Measurements from ENCODE around the gene MKNK2. TPM values are rescaled to one million over a fixed set of nuclear protein-coding genes. Genes with fewer than 3 reads are reported as not detected.
A peak's percentile ranks its signal among the peaks of the same experiment; 100 is the strongest.
"Not testable (repeated sequence)": the region's sequence is repeated elsewhere in the genome, so short reads cannot be mapped to it uniquely, and the experiment has no call there.

Gene MKNK2
- 147 and 289 TPM in 2 replicates for total RNA-seq

- peak; percentile 92 for DNase-seq
Observed at GRCh38 chr19:2050991-2051772, at the start of gene MKNK2. Gene MKNK2 (minus strand): TSS chr19:2051244. CDS start chr19:2050851, 393 bp downstream.

- DNase-seq: no peak
Observed at GRCh38 chr19:2100719-2101061, 49.6 kb upstream of the MKNK2 start.

DNA sequence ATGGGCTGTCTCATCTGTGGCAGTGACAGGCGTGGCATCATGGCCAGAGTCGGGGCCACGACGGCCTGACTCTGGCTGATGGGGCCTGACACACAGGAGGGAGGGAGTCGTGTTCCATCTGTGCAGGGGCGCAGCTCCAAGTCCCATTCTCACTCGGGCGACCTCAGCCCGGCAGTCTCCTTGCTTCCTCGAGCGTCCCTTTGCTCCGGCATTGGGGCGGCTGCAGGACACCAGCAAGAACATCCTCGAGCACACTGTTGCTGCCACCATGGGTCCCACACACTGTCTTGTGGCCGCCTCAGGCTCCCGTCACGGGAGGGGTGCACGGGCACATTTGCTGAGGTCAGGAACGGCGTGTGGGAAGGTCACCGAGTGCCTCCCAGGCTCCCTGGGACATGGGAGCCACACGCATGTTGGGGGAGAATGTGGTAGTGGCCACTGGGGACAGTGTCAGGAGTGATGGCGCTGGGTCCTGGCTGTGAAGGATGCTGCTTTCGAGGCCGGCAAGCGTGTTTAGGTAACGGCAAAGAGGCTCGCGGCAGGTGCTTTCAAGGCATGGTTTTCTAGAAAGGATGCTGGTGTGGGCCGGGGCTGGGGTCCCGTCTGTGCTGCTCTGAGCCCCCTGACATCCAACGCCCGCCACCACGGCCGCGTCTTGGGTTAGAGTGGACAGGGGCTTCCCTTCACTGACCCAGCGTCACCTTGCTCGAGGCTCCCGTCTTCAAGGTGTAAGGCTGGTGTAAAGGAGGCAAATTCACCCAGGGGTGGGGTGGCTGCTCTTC lies 49.1 kb upstream of the MKNK2 start:
- no peak for DNase-seq

DNA sequence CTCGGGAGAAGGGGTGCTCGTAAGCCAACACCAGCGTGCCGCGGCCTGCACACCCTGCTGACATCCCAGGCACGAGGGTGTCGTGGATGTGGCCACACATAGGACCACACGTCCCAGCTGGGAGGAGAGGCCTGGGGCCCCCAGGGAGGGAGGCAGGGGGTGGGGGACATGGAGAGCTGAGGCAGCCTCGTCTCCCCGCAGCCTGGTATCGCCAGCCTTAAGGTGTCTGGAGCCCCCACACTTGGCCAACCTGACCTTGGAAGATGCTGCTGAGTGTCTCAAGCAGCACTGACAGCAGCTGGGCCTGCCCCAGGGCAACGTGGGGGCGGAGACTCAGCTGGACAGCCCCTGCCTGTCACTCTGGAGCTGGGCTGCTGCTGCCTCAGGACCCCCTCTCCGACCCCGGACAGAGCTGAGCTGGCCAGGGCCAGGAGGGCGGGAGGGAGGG lies 48.0 kb upstream of the MKNK2 start:
- DNase-seq: no peak

DNA sequence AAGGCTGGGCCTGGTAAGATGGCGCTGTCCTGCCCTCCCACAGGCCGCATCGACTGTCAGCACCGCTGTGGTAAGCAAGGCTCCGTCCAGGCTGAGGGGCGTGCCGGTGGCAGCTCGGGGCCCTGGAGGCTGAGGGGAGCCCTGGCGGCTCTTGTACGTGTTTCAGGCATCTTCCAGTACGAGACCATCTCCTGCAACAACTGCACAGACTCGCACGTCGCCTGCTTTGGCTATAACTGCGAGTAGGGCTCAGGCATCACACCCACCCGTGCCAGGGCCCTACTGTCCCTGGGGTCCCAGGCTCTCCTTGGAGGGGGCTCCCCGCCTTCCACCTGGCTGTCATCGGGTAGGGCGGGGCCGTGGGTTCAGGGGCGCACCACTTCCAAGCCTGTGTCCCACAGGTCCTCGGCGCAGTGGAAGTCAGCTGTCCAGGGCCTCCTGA lies 46.9 kb upstream of the MKNK2 start:
- DNase-seq: no peak

- no peak for DNase-seq
Observed at GRCh38 chr19:2097203-2097885, 46.3 kb upstream of the MKNK2 start.

DNA sequence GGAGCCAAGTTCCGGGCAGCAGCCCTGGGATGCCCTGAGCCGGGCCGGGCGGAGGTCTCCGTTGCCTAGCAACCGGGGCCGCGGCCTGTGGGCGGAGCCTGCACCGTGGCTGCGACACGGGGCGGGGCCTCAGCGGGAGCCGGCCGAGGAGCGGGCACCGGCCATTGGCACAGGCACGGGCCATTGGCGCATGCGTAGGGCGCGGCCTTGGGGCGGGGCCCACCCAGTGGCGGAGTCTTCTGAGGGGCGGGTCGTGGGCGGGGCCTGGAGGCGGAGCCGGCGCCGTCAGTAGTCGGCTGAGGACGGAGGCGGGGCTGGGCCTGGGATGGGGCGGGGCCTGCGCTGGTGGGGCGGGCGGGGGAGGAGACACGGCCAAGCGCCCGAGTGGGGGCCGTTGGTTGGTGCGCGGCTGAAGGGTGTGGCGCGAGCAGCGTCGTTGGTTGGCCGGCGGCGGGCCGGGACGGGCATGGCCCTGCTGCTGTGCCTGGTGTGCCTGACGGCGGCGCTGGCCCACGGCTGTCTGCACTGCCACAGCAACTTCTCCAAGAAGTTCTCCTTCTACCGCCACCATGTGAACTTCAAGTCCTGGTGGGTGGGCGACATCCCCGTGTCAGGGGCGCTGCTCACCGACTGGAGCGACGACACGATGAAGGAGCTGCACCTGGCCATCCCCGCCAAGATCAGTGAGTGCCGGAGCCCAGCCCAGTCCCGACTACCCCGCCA lies 45.6 kb upstream of the MKNK2 start, which contains the start of gene IZUMO4:
TSS of gene IZUMO4 (plus strand) at position 436 of the 723 bp plus-strand sequence. CDS start at position 467, 31 bp downstream.
- DNase-seq: peak; percentile 98

DNA sequence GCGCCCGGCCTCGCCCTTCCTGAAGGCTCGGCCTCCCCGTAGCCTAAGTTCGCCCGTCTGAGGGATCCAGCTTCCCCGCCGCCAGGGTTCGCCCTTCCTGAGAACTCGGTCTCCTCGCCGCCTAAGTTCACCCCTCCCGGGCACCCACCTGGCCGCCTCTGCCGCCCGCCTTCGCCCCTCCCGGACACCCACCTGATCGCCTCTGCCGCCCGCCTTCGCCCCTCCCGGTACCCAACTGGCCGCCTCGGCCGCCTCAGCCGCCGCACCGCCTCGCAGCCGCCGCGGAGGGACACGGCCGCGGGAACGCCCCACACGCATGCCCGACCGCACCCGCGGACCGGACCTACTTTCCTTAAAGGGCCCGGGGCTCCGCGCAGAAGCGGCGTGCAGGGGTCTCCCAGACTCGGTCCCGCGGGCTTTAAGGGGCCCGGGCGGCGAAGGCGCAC lies 45.0 kb upstream of the MKNK2 start, which contains the start of gene MOB3A:
TSS of gene MOB3A (minus strand) at position 293 of the 446 bp plus-strand sequence. CDS start 17,766 bp downstream, outside the sequence.
- peak; percentile 95 for DNase-seq

- DNase-seq: not testable (repeated sequence)
Observed at GRCh38 chr19:2091926-2092525, 41.0 kb upstream of the MKNK2 start.

DNA sequence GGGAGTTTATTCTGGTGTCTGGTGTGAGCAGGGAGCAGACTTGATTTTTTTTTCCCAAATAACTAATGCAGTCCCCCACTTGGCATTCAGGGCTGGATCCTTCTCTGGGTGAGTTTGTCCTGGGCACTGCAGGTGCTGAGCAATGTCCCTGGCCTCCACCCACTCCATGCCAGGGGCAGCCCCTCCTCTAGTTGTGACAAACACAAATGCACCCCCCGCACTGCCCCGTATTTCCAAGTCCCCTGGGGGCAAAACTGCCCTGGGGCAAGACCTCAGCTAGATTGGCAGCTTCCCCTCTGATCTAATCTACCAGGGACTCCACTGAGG lies 38.6 kb upstream of the MKNK2 start:
- no peak for DNase-seq

GRCh38 chr19:2089001-2089711 lies 38.1 kb upstream of the MKNK2 start:
- peak; percentile 79 for DNase-seq

- DNase-seq: no peak
Observed at GRCh38 chr19:2087621-2088100, 36.6 kb upstream of the MKNK2 start.

DNA sequence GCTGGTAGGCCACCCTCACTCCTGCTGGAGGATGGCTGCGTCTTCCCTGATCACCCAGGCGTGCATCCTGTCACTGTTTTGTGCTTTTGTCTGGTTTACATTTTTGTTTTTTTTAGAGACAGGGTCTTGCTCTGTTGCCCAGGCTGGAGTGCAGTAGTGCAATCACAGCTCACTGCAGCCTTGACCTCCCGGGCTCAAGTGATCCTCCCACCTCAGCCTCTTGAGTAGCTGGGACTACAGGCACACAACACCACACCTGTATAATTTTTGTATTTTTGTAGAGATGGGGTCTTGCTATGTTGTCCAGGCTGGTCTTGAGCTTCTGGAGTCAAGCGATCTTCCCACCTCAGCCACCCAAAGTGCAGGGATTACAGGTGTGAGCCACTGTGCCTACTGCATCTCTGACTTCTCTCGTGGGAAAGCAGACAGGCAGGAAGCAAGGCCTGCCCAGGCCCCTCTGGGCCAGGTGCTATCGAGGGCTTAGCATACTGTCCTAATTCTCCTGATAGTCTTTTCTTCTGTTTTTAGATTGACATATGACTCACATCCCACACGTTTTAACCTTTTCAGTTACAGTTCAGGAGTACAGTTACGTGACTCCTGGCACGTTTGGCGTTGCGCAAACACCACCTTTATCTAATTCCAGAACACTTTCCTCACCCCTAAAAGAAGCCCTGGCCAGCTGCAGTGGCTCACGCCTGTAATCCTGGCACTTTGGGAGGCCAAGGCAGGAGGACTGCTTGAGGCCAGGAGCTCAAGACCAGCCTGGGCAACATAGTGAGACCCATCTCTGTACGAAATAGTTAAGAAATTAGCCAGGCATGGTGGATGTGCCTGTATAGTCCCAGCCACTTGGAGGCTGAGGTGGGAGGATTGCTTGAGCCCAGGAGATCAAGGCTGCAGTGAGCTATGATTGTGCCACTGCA lies 35.9 kb upstream of the MKNK2 start:
- peak; percentile 60 for DNase-seq

DNA sequence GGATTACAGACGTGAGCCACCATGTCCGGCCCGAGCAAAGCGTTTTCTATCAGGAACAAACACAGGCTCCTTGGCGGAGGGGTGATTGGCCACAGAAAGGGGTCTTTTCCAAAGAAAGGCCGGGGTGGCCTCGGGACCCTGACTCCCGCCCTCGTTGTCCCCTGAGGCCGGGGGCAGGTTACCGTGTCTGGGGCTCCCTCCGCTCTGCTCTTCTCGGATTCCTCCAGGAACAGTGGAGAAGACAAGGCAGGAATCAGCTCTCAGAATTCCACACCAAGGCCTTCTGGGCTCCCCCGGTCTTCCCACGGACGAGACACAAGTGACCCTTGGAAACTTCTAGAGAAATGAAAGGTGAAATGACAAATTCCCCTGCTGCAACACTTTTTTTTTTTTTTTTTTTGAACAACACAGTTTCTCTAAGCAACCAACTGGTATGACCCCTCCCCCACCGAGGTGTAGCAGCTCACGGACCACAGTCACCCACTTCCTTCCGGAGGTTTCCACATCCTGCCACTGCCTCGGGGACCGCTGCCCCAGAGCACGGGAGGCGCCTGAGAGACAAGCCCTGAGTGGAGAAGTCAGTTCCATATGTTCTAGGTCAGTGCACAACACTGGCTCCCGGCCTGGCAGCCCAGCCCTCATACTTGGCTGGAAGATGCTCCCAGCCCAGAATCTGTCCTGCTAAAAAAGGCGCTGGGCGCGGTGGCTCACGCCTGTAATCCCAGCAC lies 34.1 kb upstream of the MKNK2 start:
- peak; percentile 61 for DNase-seq

DNA sequence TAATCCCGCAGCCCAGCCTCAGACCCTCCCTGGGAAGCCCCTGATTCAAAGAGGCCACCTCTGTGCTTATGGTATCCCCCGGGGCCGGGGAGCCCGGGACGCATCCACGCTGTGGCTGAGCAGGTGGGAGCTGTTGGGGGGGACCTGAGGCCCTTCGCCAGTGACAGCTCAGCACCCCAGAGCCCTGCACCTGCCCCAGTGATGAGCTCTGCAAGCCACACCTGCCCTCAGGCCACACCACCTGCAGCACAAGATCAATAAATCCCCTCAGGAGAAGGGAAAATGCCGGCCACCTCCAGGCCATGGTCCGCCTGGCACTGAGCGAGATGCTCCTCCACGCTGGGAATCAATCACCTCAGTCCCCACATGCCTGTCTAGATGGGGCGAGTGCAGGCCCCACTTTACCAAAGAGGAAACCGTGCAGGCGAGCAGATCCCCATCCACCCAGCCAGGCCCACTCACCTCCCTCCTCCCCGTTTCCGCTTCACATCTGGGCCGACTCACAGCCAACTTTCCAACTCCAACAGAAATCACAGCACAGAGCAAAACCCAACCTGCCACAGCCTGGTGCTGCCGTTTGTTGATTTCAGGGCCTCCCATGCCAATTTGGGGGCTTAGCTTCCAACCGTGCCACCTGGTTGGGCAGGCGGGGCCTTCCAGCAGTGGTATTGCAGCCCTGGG lies 32.3 kb upstream of the MKNK2 start:
- peak; percentile 52 for DNase-seq

DNA sequence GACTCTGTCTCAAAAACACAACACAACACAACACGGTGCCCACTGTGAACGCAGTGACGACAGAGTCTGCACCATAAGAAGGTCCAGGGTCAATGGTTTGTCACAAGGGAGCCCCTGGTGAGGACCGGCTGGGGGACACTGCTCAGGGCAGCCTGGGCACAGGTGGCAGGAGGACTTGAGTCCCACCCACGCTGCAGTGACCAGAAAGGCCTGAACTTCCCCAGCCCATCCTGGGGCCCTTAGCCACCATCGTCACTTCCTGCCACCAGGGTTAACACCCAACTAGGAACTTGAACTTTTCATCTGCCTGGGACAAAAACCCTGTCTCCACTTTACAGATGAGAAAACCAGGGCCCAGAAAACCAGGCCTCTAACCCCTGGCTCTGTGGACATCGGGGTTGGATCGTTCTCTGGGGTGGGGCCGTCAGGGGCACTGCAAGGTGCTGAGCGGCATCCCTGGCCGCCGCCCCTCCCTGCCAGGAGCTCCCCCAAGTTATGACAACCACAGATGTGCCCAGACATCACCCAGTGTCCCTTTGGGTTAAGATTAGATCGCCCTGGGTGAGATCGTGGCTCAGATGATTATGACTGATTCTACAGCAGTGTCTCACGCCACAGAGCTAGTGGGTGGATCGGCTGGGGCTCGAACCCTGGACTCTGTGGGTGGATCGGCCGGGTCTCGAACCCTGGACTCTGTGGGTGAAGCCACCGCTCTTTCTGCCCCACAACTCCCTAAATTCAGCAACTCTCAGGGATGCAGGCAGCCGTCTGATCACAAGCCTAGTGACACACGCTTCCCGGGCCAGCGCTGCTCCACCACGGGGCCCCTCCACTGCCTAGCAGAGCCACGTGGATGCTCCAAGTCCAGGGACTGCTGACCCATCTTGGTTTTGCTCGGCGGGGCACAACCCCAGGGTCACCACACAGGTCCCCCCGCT lies 31.1 kb upstream of the MKNK2 start:
- no peak for DNase-seq

- no peak for DNase-seq
Observed at GRCh38 chr19:2080336-2080988, 29.4 kb upstream of the MKNK2 start.

Data from dermis blood vessel endothelial cell (primary cell).